ENCODE measurements around the gene CBARP. TPM values are rescaled to one million over a fixed set of nuclear protein-coding genes. Genes with fewer than 3 reads are reported as not detected.

The CBARP gene
- polyA plus RNA-seq, 10 donors, result 0.97 to 2.7 (median 1.2) TPM

Other genes with a start within 250 kb of the CBARP start
- under 1 TPM in 9 of 10 donors, not detected in 1; 0.13 to 0.35 (median 0.17) TPM for gene GRIN3B, start 237.6 kb downstream of the CBARP start, polyA plus RNA-seq (ENCODE audit: insufficient read length in 10 of 10)
- 10 to 100 TPM; 51.8 to 91.2 (median 73.3) TPM for gene TMEM259, start 216.9 kb downstream of the CBARP start, polyA plus RNA-seq (ENCODE audit: insufficient read length in 10 of 10)
- gene RNU6-2, start 216.5 kb downstream of the CBARP start, polyA plus RNA-seq (ENCODE audit: insufficient read length in 10 of 10), result not detected
- gene CNN2, start 211.4 kb downstream of the CBARP start, polyA plus RNA-seq (ENCODE audit: insufficient read length in 10 of 10), result 10 to 100 TPM; 40.4 to 84.7 (median 54.1) TPM
- 10 to 100 TPM in 9 of 10 donors, 1 to 10 TPM in 1; 4.8 to 29.3 (median 12.0) TPM for gene ABCA7, start 197.9 kb downstream of the CBARP start, polyA plus RNA-seq (ENCODE audit: insufficient read length in 10 of 10)
- 10 to 100 TPM in 5 of 10 donors, 1 to 10 TPM in 5; 6.3 to 20.7 (median 10.1) TPM for gene ARHGAP45, start 170.8 kb downstream of the CBARP start, polyA plus RNA-seq (ENCODE audit: insufficient read length in 10 of 10)
- gene POLR2E, start 142.6 kb downstream of the CBARP start, polyA plus RNA-seq (ENCODE audit: insufficient read length in 10 of 10), result 100 to 1,000 TPM in 8 of 10 donors, 10 to 100 TPM in 2; 81.8 to 145 (median 110) TPM
- gene GPX4, start 134.0 kb downstream of the CBARP start, polyA plus RNA-seq (ENCODE audit: insufficient read length in 10 of 10), result 100 to 1,000 TPM; 117 to 183 (median 150) TPM
- 10 to 100 TPM in 5 of 10 donors, 1 to 10 TPM in 5; 6.1 to 14.5 (median 10.4) TPM for gene SBNO2, start 63.7 kb downstream of the CBARP start, polyA plus RNA-seq (ENCODE audit: insufficient read length in 10 of 10)
- gene STK11, start 32.2 kb downstream of the CBARP start, polyA plus RNA-seq (ENCODE audit: insufficient read length in 10 of 10), result 10 to 100 TPM; 37.8 to 53.7 (median 47.7) TPM
- gene ATP5F1D, start 3.7 kb upstream of the CBARP start, polyA plus RNA-seq (ENCODE audit: insufficient read length in 10 of 10), result 100 to 1,000 TPM; 114 to 184 (median 135) TPM
- 10 to 100 TPM; 27.7 to 44.0 (median 33.6) TPM for gene MIDN, start 10.6 kb upstream of the CBARP start, polyA plus RNA-seq (ENCODE audit: insufficient read length in 10 of 10)
- 100 to 1,000 TPM; 408 to 480 (median 436) TPM for gene CIRBP, start 31.3 kb upstream of the CBARP start, polyA plus RNA-seq (ENCODE audit: insufficient read length in 10 of 10)
- 10 to 100 TPM in 9 of 10 donors, 1 to 10 TPM in 1; 7.9 to 17.0 (median 14.3) TPM for gene FAM174C, start 37.5 kb upstream of the CBARP start, polyA plus RNA-seq (ENCODE audit: insufficient read length in 10 of 10)
- 1 to 10 TPM in 7 of 10 donors, under 1 TPM in 3; 0.29 to 2.4 (median 1.3) TPM for gene EFNA2, start 47.9 kb upstream of the CBARP start, polyA plus RNA-seq (ENCODE audit: insufficient read length in 10 of 10)
- gene NDUFS7, start 145.9 kb upstream of the CBARP start, polyA plus RNA-seq (ENCODE audit: insufficient read length in 10 of 10), result 10 to 100 TPM; 51.3 to 94.1 (median 63.8) TPM
- gene GAMT, start 163.5 kb upstream of the CBARP start, polyA plus RNA-seq (ENCODE audit: insufficient read length in 10 of 10), result 100 to 1,000 TPM; 133 to 200 (median 160) TPM
- 10 to 100 TPM; 52.2 to 76.1 (median 64.0) TPM for gene DAZAP1, start 169.6 kb upstream of the CBARP start, polyA plus RNA-seq (ENCODE audit: insufficient read length in 10 of 10)
- 1,000 to 10,000 TPM in 5 of 10 donors, 100 to 1,000 TPM in 5; 743 to 1,364 (median 1,019) TPM for gene RPS15, start 200.4 kb upstream of the CBARP start, polyA plus RNA-seq (ENCODE audit: insufficient read length in 10 of 10)
- 1 to 10 TPM in 2 of 10 donors, under 1 TPM in 8; 0.47 to 1.2 (median 0.82) TPM for gene APC2, start 212.1 kb upstream of the CBARP start, polyA plus RNA-seq (ENCODE audit: insufficient read length in 10 of 10)
- 10 to 100 TPM; 11.6 to 20.9 (median 15.8) TPM for gene C19orf25, start 241.2 kb upstream of the CBARP start, polyA plus RNA-seq (ENCODE audit: insufficient read length in 10 of 10)

Data from muscle of back (tissue), 10 donors.